HG02588 (cell line): ENCODE data around the gene PTPRT.
"Not testable (repeated sequence)": the region's sequence is repeated elsewhere in the genome, so short reads cannot be mapped to it uniquely, and the experiment has no call there.

ENCODE experiments used
- ATAC-seq: cut with Tn5 transposase; IDR thresholded peaks from one replicate; pipeline ENCODE4 v1.9.1; 2021; ENCODE audit warnings: mild to moderate bottlenecking, moderate library complexity; ENCODE audit not compliant: unreplicated experiment

PTPRT gene

DNA sequence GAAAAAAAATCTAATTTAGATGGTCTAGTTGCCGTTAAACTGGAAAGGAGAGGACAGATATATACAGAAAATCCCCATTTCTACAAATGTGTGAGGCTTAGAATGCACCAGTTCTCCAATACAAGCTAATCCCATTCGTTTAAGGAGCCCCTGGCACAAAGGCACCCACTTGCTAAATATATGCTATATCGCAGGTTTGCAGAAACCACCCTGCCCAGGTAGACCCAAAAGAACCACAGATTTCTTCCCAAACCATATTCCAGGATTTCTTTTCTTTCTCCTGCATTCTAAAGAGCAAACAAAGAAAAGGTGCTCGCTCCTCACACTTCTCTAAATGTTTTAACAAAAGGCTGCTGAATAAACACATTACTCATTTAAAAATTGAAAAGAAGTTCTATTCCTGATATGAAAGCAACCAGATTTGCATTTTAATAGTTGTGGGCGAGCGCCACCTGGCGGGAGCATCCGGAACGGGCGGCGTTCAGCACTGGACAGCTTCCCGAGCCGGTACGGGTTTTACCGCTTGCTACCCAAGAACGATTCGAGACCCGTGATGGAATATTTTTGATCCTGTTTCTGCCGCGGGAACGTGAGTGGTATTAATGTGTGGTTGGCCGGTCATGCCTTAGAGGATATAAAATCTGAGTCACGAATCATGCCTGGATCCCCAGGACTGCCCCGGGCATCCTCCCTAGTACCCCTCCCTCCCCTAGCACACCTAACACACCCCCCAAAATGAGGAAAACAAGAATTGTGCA lies 2.1 kb downstream of the PTPRT start:
- no peak for ATAC-seq

DNA sequence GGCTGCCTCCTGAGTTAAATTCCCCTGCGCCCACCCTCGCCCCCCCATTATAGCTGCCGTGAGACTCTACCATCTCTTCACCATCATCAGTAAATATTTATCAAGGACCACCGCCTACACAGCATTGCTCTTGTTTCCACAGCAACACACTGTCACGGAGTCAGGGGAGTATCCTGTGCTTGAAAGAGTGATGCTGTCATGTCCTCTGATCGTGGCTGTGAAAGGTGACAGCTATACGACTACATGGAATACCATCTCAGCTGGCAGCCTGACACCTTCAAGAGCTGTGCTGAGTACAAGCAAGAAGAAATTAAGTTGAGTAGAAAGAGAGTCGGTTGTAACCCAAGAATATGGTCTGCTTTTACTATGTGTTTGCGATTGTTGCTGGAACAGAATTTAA lies 3.4 kb downstream of the PTPRT start:
- no peak for ATAC-seq

DNA sequence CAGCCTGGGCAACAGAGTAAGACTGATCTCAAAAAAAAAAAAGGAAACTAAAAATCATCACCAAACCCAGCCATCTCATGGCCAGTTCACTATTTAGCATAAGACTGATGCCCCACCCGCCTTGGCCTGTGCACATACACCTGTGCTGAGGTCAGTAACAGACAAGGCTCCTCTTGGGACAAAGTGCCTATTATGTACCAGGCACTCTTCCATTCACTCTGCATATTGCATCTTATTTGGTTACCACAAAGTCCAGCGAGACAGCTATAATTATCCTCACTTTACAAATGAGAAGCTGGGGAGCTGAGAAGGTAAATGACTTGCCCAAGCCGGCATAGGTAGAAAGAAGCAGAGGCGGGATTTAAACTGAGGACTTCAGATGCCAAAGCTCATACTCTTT lies 3.8 kb downstream of the PTPRT start:
- ATAC-seq = no peak

DNA sequence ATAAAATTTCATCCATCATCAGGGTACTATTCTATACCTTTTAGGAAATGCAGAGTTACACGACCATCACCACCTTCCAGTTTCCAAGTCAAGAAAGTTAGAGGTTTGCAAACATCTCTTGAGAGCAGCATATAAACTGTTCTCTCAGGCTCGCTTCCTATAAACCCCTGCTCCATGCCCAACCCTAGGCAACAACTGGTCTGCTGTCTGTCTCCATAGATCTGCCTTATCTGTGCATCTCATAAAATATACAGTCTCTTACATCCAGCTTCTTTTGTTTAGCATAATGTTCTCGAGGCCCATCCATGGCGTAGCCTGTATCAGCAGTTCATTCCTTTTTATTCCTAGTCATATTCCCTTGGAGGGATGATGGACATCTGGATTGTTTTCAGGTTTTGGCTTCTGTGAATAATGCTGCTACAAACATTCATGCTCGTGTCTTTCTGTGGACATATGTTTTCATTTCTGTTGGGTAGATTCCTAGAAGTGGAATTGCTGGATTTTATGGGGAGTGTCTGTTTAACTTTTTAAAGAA lies 6.1 kb downstream of the PTPRT start:
- ATAC-seq = no peak

DNA sequence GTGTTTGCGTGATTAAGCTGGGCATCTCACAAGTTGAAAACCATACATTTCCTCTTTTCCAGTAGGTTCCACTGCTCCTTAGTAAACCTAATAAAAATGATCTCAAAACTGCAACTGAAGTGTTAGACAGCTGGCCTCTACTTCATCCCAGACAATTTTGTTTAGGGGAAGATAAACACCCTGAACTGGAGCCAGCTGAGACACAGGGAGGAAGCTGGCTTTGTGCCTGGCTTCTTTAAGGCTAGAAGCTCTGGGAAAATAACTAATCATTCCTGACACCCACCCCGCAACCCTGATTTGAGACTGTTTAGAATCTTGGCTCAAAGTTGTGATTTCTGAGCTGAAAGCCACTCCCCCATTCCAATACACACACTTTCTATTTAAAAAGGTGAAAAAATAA lies 11.6 kb downstream of the PTPRT start:
- no peak for ATAC-seq

DNA sequence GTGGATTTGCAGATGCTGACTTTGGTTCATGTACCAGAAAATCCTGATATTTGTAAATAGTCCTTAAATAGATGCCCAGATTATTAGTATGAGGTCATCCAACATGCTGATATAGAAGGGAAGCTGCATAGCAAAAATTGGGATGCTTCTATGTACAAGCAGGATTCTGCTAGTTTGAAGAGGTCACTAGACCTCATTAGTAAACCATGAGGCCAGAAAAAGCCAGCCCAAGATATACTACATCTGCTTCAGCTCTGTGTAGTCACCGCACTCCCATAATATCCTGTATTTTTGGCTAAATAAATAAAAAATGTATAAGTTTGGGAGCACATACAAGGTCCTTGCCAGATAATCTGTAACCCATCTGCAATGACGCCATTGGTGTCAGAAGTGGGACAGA lies 13.0 kb downstream of the PTPRT start:
- ATAC-seq = no peak

DNA sequence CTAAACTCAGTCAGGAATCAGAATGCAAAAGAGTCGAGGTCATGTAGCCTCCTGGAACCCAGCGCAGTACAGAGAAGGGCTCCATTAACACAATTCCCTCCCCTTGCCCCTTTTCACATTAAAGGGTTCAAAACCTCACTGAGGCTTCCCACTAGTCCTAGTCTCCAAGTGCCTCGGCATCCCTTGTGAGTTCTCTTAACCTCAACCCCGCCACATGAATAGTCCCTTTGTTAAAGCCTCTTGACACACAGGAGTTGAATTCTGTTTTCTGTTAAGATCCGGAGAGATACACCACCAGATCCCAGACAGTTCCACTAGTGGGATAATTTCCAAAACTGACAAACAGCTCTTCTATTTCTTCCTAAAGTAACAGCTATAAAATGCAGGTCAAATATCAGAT lies 17.8 kb downstream of the PTPRT start:
- no peak for ATAC-seq

DNA sequence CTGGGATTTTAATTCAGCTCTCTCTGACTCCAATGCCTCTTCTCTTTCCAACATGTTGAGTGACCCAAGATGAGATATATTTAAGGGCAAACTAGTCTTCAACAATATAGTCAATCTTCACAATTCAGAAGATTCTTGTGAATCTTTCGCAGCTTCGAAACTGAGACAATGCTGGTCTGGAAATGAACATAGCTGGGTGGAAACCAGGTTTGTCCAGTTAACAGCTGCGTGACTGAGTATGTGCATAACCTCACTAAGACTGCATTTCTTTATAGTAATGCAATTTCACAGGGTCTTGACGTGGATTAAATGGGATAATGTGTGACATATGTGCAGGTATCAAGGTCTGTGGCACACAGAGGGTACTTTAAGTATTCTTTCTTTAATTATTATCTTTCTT lies 18.9 kb downstream of the PTPRT start:
- no peak for ATAC-seq

DNA sequence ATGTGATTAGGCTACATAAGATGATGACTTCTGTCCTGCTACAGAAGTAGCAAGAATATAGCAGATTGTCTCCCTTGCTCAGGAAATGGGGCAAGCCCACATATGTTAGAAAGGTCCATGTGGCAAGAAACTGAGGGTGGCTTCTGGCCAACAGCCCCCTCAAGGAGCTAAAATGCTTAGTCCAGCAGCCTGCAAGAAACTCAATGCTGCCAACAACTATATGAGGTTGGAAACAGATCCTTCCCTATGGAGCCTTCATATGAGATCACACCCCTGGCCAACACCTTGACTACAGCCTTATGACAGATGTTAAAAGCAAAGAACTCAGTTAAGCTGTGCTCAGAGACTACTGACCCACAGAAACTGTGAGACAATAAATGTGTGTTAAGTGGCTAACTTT lies 22.1 kb downstream of the PTPRT start:
- no peak for ATAC-seq

DNA sequence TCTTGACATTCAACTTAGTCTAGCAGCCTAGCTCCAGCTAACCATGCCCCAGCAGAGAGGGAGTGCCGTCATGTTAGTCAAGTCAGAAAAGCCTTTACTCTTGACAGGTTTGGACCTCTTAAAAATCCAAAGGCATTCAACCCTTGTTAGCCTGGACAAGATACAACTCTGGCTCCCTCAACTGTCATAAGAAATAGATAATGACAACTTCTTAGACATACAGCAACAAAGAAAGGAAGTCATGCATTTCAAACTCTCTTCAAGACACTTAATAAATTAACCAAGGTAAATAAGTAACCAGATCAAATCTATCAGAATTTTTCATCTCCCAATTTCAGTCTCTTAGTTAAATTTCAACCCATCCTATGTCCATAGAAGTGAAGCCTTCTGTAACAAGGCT lies 22.7 kb downstream of the PTPRT start:
- no peak for ATAC-seq

DNA sequence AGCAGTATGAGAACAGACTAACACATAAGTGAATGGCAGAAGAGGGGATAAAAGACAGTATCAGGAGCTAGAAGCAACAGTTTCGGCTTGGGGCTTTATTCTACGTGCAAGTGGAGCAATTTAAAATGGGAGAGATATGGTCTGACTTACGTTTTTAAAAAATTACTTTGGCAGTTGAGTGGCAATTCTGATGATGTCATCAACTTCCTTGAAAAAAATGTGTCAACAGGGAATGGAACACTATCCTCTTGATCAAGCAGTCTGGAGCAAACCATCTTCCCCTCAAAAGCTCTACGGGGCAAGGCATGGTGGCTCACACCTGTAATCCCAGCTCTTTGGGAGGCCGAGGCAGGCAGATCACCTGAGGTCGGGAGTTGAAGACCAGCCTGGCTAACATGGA lies 24.1 kb downstream of the PTPRT start:
- no peak for ATAC-seq

DNA sequence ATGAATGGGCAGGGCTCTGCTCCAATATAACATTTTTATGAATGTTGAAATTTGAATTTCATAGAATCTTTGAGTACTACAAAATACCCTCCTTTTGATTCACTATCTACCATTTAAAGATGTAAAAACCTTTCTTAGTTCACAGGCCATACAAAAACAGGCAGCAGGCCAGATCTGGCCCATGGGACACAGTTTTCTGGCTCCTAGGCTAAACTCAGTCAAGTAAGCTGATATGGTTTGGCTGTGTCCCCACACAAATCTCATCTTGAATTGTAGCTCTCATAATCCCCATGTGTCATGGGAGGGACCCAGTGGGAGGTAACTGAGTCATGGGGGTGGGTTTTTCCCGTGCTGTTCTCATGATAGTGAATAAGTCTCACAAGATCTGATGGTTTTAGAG lies 25.0 kb downstream of the PTPRT start:
- not testable (repeated sequence) for ATAC-seq

DNA sequence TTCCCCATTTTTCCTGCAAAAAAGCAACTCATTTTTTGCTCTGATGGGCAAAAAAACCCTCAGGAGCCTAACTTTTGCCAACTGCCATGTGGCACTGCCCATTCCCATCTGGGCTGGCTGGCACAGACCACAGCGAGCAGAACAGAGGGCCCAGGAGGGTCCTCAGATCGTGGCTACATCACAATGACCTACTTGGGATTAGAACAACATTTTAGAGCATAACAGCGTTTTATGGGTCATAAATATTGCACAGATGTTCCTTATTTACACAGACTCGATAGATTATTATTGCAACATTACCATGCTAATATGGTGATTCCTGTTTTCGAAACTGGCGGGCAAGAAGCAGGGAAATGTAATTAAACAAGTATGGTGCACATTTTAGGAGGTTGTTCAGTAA lies 28.0 kb downstream of the PTPRT start:
- ATAC-seq = no peak

DNA sequence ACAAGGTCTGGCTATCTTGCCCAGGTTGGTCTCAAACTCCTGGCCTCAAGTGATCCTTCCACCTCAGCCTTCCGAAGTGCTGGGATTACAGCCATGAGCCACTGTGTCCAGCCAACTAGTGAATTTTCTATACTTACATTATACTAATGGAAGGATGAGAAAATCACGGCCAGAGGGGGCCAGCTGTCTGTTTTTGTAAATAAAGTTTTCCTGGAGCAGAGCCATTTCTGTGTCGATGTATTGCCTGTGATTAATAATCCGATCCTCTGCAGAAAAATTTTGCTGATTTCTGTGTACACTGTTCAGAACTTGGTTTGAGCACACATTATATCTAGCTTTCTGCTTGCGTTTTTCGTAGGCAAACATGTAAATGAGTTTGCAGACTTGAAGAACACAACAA lies 28.8 kb downstream of the PTPRT start:
- no peak for ATAC-seq

DNA sequence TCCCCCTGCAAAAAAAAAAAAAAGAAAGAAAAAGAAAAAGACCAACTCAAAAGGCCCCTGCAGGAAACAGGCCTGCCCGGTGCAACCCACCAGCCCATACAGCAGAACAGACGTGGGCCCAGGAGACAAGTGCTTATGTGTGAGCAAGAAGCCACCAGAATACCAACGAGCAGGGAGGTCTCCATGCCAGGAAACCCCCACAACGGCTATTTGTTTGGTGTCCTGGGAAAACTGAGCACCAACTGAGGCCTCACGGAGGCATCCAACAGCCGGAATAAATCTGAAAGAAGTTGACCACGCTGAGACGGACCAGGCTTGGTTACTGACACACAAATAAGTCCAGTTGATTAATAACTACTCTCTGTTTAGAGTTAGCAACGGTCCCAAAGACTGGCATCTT lies 29.7 kb downstream of the PTPRT start:
- ATAC-seq = no peak

DNA sequence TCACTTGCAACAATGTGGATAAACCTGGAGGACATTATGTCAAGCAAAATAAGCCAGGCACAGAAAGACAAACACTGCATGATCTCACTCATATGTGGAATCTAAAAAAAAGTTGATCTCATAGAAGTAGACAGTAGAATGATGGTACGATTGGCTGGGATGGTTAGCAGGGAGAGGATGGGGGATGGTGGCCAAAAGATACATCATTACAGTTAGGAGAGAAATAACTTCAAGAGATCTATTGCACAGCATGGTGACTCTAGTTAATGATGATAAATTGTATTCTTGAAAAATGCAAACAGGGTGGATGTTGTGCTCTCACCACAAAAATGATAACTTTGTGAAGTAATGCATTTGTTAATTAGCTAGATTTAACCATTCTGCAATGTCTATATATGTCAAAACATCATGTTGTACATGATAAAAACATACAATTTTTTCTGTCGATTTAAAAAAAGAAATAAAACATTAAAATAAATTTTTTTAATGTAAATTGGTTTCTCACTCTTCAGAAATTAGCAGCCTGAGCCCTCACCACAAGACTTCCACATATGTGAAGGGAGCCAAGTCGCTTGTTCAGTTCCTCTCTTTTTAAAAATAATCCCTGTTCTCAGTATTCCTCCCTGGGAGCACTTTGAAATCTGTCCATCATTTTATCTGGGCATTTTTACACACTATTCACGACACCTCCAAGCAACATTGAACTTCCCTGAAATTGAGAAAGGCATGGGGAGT lies 34.2 kb downstream of the PTPRT start:
- no peak for ATAC-seq

DNA sequence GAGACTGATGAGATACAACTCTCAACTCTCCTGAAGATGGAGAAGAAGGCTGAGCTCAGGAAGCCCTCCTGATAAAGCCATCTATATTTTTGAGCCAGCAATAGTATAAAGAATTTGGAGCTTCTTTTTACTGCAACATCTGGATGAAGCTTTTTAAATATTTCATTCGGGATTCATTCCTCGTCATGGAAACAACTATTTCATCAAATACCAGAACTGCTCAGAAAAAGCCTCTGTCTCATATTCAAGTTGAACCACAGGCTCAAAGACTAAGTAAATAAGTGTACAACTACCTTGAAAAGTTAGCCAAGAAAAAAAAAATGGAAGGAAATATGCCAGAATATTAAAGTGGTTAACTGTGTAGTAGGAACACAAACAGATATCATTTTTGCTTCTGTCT lies 37.8 kb downstream of the PTPRT start:
- ATAC-seq = no peak

DNA sequence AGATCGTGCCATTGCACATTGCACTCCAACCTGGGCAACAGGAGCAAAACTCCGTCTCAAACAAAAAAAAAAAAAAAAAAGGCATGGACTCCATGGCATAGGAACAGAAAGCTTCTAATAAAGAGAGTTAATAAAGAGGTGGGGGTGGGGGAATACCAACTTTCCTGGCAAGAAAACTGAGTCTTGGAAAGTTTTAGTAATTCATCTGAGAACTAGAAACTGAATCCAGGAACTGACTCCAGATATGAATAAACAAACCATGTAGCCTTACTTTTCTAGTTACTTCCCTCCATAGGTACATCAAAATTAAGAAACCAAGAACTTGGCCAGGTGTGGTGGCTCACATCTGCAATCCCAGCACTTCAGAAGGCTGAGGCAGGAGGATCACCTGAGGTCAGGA lies 38.5 kb downstream of the PTPRT start:
- ATAC-seq = no peak

DNA sequence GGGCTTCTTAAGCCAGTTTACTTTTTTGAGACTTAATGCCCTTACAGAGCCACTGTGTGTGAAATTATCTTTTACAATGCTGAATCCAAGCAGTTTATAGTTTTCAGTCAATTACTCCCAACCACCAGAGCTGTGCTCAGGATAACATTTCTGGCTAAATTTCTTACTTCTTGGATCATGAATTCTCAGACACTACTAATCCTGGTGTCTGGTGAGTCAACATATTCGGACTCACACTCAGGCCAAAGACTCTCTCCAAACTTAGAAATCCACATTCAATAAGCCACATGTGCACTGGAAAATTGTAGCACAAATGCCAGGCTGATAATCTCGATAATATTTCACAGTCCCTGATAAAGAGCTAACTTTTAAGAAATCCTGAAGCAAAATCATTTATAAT lies 49.0 kb downstream of the PTPRT start:
- ATAC-seq = no peak

DNA sequence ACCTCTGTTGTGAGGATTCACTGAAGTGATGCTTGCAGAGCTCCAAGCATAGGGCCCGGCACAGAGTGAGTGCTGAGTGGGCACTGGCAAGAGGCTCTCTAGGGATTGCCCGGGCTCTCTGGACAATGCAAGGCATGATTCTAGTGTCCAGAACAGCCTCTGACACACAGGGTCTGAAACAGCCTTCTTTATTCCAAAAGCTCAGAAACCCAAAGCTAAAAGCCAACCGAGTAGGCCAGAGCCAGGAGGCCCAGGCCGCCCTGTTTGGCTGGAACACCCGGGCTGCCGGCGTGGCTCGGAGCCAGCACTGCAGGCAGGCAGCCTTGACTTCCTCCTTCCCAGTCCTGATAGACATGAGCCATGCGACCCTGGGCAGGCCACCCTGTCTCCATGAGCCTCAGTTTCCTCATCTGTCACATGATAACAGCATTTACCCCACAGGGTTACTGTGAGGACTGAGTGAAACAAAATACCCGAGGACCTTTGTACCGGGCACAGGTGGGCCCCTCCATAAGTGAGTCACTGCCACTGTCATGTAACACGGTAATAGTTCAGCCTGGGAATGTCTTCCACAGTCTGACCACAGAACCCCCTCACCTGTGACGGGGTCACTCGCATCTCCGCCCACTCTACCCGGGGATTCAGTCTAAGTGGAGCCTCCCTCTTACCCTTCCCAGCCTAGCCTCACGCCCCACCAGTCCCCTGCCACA lies 51.5 kb downstream of the PTPRT start:
- ATAC-seq = no peak

DNA sequence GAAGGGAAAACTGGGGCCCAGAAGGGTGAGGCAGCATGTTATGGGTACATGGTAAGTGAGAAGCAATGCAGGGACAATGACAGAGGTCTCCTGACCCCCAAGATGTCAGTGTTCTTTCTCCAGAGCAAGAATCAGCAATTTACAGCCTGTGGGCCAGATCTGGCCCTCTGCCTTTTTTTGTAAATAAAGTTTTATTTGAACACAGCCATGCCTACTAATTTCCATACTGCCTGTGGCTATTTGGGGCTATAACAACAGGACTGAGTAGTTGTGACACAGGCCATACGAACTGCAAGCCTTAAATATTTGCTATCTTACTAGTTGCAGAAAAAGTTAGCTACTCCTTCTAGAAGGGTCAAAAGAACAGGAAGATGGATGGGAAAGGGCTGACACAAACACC lies 52.5 kb downstream of the PTPRT start:
- ATAC-seq = no peak

DNA sequence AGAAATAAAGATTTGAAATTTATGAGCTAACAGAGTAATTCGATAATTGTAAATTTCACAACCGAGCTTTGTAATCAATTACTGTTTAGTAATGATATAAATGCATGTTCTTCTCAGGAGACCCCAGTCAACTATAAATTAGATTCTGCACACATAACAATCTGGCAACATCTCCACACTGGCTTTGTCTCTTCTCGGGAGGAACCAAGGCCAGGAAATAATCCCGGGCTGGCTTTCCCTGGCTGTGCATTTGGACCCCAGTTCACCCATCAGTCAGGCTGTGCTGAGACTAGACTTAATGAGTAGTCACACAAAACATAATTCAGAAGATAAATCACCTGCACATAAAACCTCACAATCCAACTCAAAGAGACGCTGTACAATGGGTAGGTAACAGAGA lies 65.5 kb downstream of the PTPRT start:
- no peak for ATAC-seq
